Fibroblast of lung (primary cell): ENCODE results near the gene ZNF765. TPM values are rescaled to one million over a fixed set of nuclear protein-coding genes. Genes with fewer than 3 reads are reported as not detected.

Experiments used
- DNase-seq, 2 donors: peaks; one replicate each; pipeline versions ENCODE4 v3.0.0 to v3.0.0-alpha.2; 2010; ENCODE audit warnings: low read depth in 2 of 2
- H2AFZ ChIP-seq: 2 replicates; pipeline ENCODE4 v1.5.1; 2012; ENCODE audit warnings: low read length, control low read depth, inconsistent platforms
- H3K27ac ChIP-seq: 2 replicates; pipeline ENCODE4 v1.5.1; 2011; ENCODE audit warnings: low read length, control low read depth; ENCODE audit not compliant: insufficient read depth
- H3K27me3 ChIP-seq: 2 replicates; pipeline ENCODE4 v1.5.1; 2011; ENCODE audit warnings: mild to moderate bottlenecking, low read length; ENCODE audit not compliant: control insufficient read depth, insufficient read depth
- H3K36me3 ChIP-seq: 2 replicates; pipeline ENCODE4 v1.5.1; 2011; ENCODE audit warnings: low read length; ENCODE audit not compliant: control insufficient read depth, insufficient read depth
- H3K4me1 ChIP-seq: 2 replicates; pipeline ENCODE4 v1.5.1; 2011; ENCODE audit warnings: low read length; ENCODE audit not compliant: control insufficient read depth, insufficient read depth; ENCODE audit errors: extremely low read depth
- H3K4me2 ChIP-seq: 2 replicates; pipeline ENCODE4 v1.5.1; 2011; ENCODE audit warnings: low read length, control low read depth; ENCODE audit not compliant: insufficient read depth; ENCODE audit errors: extremely low read depth
- H3K4me3 ChIP-seq, 4 experiments: fragments of 200-600 bp in 1 of 4; sonication (generic) in 1 of 4; replicated peaks in 1 of 4; 2 replicates each; pipeline ENCODE4 v1.5.1; 2011 to 2016; ENCODE audit warnings: low read length in 4 of 4, low read depth in 3 of 4, mild to moderate bottlenecking in 3 of 4, control low read depth in 2 of 4, inconsistent platforms in 1 of 4, mixed read lengths in 1 of 4; ENCODE audit not compliant: insufficient read depth in 1 of 4; ENCODE audit errors: control extremely low read depth in 1 of 4
- H3K79me2 ChIP-seq: 2 replicates; pipeline ENCODE4 v1.5.1; 2012; ENCODE audit warnings: mild to moderate bottlenecking, low read length, inconsistent platforms; ENCODE audit not compliant: control insufficient read depth, insufficient read depth
- H3K9ac ChIP-seq: 2 replicates; pipeline ENCODE4 v1.5.1; 2011; ENCODE audit warnings: mild to moderate bottlenecking, low read length, control low read depth; ENCODE audit not compliant: insufficient read depth
- H3K9me3 ChIP-seq: 2 replicates; pipeline ENCODE4 v1.5.1; 2012; ENCODE audit warnings: low read depth, low read length; ENCODE audit not compliant: control insufficient read depth, insufficient read depth
- H4K20me1 ChIP-seq: 2 replicates; pipeline ENCODE4 v1.5.1; 2011; ENCODE audit warnings: low read length; ENCODE audit not compliant: control insufficient read depth, insufficient read depth; ENCODE audit errors: extremely low read depth
- EZH2 ChIP-seq: IDR thresholded peaks from 2 replicates; pipeline ENCODE4 v1.5.1; 2012; ENCODE audit warnings: low read length, control low read depth, mild to moderate bottlenecking; ENCODE audit errors: missing control alignments
- polyA plus RNA-seq, 2 donors: library from polyadenylated mRNA; depleted of rRNA in 1 of 2; stranded (reverse) in 1 of 2; unstranded in 1 of 2; fragments of >200 nt; gene quantifications; 2 replicates each; pipeline ENCODE4 v1.2.1, GENCODE V29; 2011 to 2012; ENCODE audit warnings: missing spikeins in 1 of 2
- total RNA-seq: library from RNA; depleted of rRNA; stranded (reverse); fragments of >200 nt; gene quantifications from 2 replicates; pipeline ENCODE4 v1.2.1, GENCODE V29; 2014
- TF ChIP-seq, protein P1 (sequence below), 2 donors: IDR thresholded peaks in 1 of 2; conservative IDR thresholded peaks in 1 of 2; 1 replicate in 1 of 2; 2 replicates in 1 of 2; pipeline ENCODE4 v1.5.1; 2011 to 2012; ENCODE audit warnings: low read length in 2 of 2, control low read depth in 1 of 2, inconsistent platforms in 1 of 2, low read depth in 1 of 2, mild to moderate bottlenecking in 1 of 2

Gene ZNF765
- total and polyA plus RNA-seq, 2 donors (not counting 1 experiment from before 2014, with no cell fraction given): 5.3 to 14.7 TPM

DNA sequence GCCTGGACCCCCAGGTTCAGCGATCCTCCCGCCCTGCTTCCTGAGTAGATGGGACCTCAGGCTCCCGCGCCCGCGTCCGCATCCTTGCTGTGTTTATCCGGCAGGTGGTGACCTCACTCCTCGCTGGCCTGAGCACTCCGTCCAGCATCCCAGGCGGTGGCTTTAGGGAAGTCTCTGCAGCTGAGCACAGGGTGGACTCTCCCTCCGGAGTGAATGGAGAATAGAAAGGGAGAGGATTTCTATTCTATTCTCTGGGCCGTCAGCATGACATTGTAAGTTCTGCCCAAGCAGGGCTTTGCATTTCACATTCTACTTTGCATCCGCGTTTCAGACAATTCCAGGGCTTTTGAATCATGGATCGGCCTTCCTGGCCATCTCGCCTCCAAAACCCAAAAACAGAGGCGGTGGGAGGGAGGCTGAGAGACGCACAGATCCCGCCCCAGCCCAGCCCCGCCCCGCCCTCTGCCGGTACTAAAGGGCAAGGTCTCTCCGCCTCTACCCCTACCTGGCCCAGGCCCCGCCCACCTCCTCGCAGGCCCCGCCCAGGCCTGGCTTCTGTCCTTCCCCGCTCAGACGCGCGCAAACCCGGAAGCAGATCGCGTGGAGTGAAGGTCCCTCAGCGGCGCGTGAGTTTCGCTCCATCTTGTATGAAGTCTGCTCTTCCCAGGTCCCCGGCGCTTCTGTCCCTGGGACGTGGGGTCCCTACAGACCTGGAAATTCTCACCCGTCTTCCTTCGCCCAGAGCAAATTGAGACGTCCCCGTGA lies 29.6 kb upstream of the ZNF765 start, which contains the start of gene ZNF525:
ZNF525 (plus strand) TSS at position 572 of the 765 bp plus-strand sequence. CDS start 6,577 bp downstream, outside the sequence.
- TF ChIP-seq, protein P1, sequence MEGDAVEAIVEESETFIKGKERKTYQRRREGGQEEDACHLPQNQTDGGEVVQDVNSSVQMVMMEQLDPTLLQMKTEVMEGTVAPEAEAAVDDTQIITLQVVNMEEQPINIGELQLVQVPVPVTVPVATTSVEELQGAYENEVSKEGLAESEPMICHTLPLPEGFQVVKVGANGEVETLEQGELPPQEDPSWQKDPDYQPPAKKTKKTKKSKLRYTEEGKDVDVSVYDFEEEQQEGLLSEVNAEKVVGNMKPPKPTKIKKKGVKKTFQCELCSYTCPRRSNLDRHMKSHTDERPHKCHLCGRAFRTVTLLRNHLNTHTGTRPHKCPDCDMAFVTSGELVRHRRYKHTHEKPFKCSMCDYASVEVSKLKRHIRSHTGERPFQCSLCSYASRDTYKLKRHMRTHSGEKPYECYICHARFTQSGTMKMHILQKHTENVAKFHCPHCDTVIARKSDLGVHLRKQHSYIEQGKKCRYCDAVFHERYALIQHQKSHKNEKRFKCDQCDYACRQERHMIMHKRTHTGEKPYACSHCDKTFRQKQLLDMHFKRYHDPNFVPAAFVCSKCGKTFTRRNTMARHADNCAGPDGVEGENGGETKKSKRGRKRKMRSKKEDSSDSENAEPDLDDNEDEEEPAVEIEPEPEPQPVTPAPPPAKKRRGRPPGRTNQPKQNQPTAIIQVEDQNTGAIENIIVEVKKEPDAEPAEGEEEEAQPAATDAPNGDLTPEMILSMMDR (conservative IDR thresholded peaks at IDR 0.05 in 1 of 2, IDR thresholded peaks at IDR 0.05 in 1 of 2; ENCODE audit: low read depth in 1 of 2, low read length in 2 of 2): peak in 1 of 2 donors; percentile 3
- TF ChIP-seq EZH2: no peak
- Histone ChIP-seq H2AFZ (peak within 1 kb of the TSS; percentile 80), H3K27ac (no peak within 1 kb of the TSS), H3K4me1 (no peaks in the 10 kb centered on the region), H3K9me3 (no peaks in the 10 kb centered on the region), H3K27me3 (no peaks in the 10 kb centered on the region), H3K36me3 (no peaks in the 10 kb centered on the region), H4K20me1 (no peaks in the 10 kb centered on the region), H3K4me3 (peak within 1 kb of the TSS; percentile 39 to 67 (median 52)), H3K79me2 (no peaks in the 10 kb centered on the region), H3K4me2 (peak within 1 kb of the TSS; percentile 53), H3K9ac (peak within 1 kb of the TSS; percentile 51)
- peak; percentile 65 to 73 for DNase-seq

DNA sequence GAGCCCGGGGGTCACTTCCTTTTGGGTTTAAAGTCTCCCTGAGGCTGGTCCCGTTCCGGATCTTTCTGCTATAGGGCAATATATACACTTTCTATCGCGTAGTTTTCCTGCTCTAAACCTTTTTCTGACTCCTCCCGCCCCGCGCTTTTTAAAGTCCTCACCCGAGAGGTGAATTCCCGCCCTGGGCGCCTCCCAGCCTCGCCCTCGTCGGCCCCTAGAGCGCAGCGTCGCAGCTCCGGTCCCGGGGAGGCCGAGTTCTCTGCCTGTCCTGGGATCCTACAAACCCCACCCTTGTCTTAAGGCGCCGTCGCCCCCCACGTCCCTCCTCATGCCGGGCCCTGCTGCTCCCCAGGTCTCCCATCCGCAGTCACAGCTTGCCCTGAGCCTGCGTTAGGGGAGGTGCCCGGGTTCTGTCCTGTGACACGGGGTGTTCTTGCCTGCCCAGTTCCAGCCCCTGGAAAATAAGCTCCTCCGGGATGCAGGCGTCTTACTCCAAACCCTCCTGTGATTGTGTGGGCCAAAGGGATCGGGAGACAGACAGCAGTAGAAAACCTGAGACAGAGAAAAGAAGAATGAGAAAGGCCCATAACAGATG lies 29.0 kb upstream of the ZNF765 start:
- DNase-seq: no peak
- no peak overlapping the region for H3K27ac ChIP-seq
- H3K4me3 ChIP-seq: peak overlapping the region; percentile 39 to 67 (median 52)
- H3K9me3 ChIP-seq: no peaks in the 10 kb centered on the region
- TF ChIP-seq EZH2: no peak
- TF ChIP-seq, protein P1 (conservative IDR thresholded peaks at IDR 0.05 in 1 of 2, IDR thresholded peaks at IDR 0.05 in 1 of 2; ENCODE audit: low read depth in 1 of 2, low read length in 2 of 2): no peak
- no peaks in the 10 kb centered on the region for H3K4me1 ChIP-seq
- no peaks in the 10 kb centered on the region for H3K36me3 ChIP-seq
- no peaks in the 10 kb centered on the region for H4K20me1 ChIP-seq
- peak overlapping the region; percentile 51 for H3K9ac ChIP-seq
- no peaks in the 10 kb centered on the region for H3K79me2 ChIP-seq
- peak overlapping the region; percentile 28 for H2AFZ ChIP-seq
- no peaks in the 10 kb centered on the region for H3K27me3 ChIP-seq
- H3K4me2 ChIP-seq: peak overlapping the region; percentile 53

DNA sequence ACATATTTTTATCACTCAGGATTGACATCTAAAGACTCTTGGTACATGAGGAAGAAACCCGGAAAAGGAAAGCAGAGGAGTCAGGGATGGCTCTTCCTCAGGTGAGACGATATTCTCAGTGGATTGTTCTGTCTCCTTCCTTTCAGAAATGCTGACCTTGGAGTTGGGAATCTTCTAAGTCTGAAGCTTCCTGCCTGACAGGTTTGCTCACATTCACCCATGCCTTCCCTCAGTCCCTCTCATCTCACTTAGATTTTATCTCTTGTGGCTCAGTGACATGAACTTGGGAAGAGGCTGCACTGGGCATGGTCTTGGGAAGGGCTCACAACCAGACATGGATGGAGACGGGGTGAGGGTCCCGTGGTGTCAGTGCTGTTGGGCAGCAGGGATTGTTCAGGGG lies 22.8 kb upstream of the ZNF765 start:
- Histone ChIP-seq H3K4me1 (no peaks in the 10 kb centered on the region), H3K27me3 (no peaks in the 10 kb centered on the region), H2AFZ (no peak overlapping the region), H3K9ac (no peak overlapping the region), H3K36me3 (no peaks in the 10 kb centered on the region), H3K27ac (no peak overlapping the region), H3K4me3 (no peak overlapping the region), H4K20me1 (no peaks in the 10 kb centered on the region), H3K9me3 (no peaks in the 10 kb centered on the region), H3K79me2 (no peaks in the 10 kb centered on the region), H3K4me2 (no peak overlapping the region)
- no peak for DNase-seq
- TF ChIP-seq, protein P1 (conservative IDR thresholded peaks at IDR 0.05 in 1 of 2, IDR thresholded peaks at IDR 0.05 in 1 of 2; ENCODE audit: low read depth in 1 of 2, low read length in 2 of 2): no peak
- TF ChIP-seq EZH2: no peak
